Hematopoietic multipotent progenitor cell (in vitro differentiated cells): ENCODE measurements around the gene HOXA10. TPM values are rescaled to one million over a fixed set of nuclear protein-coding genes. Genes with fewer than 3 reads are reported as not detected.

Source experiments
- DNase-seq, 3 donors: peaks; one replicate each; pipeline ENCODE4 v3.0.0-alpha.2; 2011 to 2015; ENCODE audit warnings: low read depth in 2 of 3, low spot score in 2 of 3
- total RNA-seq: library from RNA; depleted of rRNA; stranded (reverse); fragments of >200 nt; gene quantifications from one replicate; pipeline ENCODE4 v1.2.3, GENCODE V29; 2012

HOXA10 gene
- total RNA-seq, 1 donor, result 19.4 TPM

DNA sequence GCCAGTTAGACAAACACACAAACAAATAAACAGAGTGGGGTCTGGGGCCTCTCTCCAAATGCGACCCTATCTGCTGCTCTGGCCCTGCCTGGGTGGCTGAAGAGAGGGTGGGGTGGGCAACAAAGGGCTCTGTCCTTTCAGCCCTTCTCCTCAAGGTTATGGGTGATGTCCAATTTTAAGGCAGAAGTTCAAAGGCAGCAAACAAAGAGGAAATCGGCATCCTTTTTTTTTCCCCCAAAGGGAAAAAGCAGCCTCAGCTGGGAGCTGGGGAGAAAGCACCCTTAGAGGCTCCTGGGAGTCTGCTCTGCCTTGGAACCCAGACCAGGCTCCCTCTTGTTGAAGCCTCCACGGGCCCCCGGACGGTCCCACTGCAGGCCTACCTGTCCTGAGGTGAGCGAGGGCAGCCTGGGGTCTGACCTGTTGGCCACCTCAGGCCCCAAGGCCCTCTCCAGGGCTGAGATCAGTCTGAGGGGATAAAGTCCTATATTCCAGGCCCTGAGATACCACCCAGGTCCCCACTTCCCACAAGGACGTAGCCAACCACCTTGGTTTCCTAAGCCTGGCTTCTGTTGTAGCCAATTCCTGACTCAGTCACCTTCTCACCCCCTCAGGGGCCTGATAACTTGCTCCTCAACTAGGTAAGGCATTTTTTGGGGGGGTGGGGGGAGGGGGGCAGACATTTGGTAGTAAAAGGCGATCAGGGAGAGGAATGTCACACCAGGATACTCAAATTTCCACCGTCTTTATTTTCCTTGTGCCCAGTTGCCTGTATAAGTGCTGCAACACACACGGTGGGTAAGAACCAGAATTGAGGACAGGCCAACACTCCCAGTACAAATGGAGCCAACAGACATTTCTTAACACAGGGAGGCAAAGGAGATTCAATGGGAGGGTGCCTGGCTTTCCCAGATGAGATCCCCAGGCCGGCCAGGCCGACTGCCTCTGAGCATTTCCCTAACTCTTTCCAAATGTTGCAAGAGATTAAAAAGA, 6.6 kb upstream of the HOXA10 start:
- no peak for DNase-seq

GRCh38 chr7:27179503-27180430, 5.6 kb upstream of the HOXA10 start:
- DNase-seq, result peak in 2 of 3 donors; percentile 80 to 82

DNA sequence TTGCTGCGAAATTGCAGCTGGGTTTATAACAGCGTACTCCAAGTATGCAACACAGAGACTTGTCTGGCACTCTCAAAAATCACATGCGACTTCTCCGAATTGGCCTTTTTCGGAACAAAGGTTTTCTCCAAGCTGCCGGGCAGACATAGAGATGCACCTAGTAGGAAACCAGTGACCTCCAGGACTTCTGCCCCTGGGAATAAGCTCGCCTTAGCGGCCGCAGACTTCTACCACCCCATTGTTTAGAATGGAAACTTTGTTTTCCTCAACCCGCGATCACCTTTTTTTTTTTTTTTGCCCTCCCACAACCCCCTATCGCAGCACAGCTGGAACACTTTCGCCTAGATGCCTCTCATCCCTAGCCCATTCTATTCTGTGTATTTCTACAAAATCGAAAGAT, 4.9 kb upstream of the HOXA10 start:
- DNase-seq, result no peak

- no peak for DNase-seq
Observed at GRCh38 chr7:27178366-27178765, 4.2 kb upstream of the HOXA10 start.

GRCh38 chr7:27177795-27178320, 3.7 kb upstream of the HOXA10 start:
- DNase-seq, result no peak

GRCh38 chr7:27176962-27177794, 3.1 kb upstream of the HOXA10 start:
- no peak for DNase-seq

GRCh38 chr7:27176524-27176845, 2.4 kb upstream of the HOXA10 start:
- no peak for DNase-seq

DNA sequence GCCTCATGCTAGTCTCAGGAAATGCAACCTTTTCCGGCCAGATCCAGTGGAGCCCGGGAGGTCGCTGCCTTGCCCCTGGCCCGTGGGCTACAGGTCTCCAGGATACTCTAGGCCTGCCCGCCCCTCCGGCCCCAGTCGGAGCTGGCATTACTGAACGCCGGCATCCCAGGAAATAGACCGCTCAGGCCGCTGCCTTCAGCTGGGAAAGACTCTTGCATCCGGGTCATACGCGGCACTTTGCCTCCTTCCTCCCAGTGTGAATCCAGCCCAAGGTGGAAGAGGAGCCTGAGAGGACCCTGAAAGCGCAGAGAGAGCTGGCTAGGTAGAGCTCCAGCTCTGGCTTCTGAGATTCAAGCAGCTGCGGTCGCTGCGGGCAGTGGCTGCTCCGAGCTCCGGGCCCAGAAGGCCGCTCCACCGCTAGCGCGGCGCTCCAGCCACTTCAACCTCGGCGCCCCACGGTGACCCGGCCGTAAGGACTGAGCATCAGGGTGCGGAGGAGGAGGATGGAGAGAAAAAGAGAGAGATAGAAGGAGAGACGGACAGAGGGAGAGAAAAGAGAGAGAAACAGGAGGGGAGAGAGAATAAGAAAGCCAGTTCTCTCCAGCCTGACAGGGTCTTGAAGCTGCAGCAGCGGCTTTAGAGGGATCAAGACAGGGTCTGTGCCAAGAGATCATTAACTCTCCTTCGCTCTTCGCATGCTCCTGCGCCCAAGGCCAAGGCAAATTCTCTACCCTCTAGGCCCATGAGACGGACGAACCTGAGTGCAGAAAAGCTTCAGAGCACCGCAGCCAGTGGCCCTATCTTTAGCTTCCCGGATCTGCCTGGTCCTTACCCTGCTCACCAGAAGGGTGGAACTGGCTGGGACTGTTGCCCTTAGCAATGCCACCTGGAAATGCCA, 1.8 kb upstream of the HOXA10 start:
- DNase-seq, result no peak

DNA sequence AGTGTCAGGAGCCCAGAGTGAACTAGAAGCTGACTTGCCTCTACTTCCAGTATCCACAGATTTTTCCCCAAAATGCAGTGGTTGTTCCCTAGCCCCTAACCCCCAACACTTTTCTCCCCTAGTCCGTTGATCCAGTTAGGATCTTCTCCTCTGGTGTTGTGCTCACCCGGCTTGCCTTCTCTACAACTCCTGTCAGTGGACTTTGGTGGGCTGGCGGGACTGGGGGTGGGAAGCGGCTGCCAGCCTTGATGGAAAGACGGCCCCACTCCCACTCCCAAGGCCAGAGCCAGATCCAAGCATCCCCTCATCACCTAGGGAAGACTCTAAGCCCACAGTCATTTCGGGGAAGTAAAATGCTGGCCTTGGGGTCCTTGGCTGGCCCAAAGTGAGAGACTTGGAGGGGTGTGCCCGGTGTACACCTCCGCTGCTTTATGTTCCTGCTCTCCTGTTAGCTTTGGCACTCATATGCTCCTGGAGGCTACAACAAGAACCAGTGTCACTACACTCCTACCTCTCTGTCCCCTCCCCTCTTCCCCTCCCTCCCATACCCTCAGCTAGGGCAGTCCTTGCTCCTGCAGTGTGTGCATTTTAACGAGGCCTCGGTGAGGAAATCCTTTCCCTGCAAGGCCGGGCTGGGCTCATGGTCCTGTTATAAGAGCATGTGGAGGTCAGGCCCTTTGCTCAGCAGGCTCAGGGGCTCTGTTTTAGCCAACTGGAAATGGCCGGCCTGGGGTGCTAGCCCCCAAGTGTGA, 930 bp upstream of the HOXA10 start:
- no peak for DNase-seq

- DNase-seq, result peak in 1 of 3 donors; percentile 71
Observed at GRCh38 chr7:27173511-27173955, 587 bp downstream of the HOXA10 start.

DNA sequence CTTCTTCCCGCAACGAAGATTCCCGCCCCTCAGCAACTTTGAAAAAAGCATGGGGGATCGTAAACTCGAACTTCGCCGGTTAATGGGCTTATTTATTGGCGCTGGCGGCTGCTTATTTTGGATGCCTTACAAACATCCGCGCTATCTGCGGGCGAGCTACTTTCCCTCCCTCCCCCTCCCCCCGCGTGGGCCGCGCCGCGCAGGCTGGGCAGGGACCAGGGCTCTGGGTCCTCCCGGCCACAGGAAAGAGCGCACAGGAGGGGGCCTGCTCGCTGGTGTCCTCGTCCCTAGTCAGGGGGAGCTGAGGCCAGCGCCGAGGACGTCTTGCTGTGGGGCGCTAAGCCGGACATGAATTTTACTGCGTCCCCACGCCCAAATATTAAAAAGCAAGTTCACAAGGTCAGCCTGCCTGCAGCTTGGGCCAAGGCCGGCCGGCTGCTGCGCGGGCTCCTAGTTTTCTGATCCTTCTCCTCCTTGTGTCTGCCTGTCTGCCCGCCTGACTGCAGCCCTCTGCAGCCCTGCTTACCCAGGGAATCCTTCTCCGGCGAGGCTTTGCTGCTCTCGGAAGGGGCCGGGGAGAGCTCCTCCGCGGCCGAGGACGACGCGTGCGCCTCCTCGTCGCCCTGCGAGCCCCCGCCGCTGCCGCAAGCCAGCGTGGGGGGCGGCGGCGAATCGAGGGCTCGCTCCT, 1.2 kb downstream of the HOXA10 start:
- no peak for DNase-seq

DNA sequence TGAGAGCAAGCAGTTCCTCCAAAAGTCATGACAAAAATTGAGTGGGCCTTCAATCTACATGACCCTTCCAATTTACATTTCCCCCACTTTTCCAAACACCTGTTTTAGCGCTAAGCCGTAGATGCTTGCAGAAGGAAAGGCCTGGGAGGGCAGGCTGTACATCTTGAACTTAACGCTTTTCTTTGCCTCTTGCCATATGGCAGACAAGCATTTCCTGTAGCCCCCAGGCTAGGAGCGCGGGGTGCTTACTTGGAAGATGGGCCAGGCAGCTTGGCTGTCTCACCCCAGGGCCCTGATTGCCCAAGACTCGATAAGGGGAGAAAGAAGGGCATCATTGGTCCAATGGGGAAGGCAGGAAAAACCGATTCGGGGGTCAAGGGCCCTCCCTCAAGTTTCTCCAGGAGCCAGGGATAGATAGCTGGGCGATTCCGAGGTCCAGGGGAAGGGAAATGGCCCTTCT, 1.8 kb downstream of the HOXA10 start:
- DNase-seq, result no peak

- no peak for DNase-seq
Observed at GRCh38 chr7:27171637-27172314, 2.3 kb downstream of the HOXA10 start.

DNA sequence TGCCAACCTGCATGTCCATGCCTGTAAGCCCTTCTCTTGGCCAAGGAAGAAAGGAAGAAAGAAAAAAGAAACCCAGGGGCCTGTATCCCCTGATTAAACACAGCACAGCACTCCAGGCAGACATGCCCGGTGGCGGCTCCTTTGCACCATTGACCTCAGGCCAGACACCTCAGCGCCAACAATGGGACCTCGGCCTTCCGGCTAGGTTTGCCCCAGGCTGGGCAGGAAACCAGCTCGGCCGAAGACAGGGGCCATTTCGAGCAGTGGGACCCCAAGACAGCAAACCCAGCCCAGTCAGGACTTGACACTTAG, 2.8 kb downstream of the HOXA10 start:
- no peak for DNase-seq

GRCh38 chr7:27170426-27171324, 3.4 kb downstream of the HOXA10 start:
- peak in 1 of 3 donors; percentile 39 for DNase-seq

GRCh38 chr7:27169658-27170425, 4.3 kb downstream of the HOXA10 start:
- peak in 2 of 3 donors; percentile 33 to 61 for DNase-seq
